OCI-LY3 (cell line): ENCODE measurements around the gene UBE3B.

Experiments used
- H2AFZ ChIP-seq: fragments of 200-600, 300-600 bp; shearing (Covaris generic); 2 replicates; pipeline ENCODE4 v1.6.0; 2014; ENCODE audit warnings: antibody characterized with exemption, low read depth, low read length
- H3K27ac ChIP-seq: fragments of 200-600, 300-600 bp; sonication (generic); 2 replicates; pipeline ENCODE4 v1.5.1; 2014; ENCODE audit warnings: mild to moderate bottlenecking, low read length, moderate library complexity, mixed read lengths
- H3K27me3 ChIP-seq: fragments of 200-600, 300-600 bp; sonication (generic); 2 replicates; pipeline ENCODE4 v1.6.1; 2014; ENCODE audit warnings: low read depth, low read length, mixed read lengths
- H3K36me3 ChIP-seq: fragments of 200-600, 300-600 bp; sonication (generic); replicated peaks from 2 replicates; pipeline ENCODE3; 2014; ENCODE audit warnings: low read depth, low read length, mixed read lengths
- H3K4me1 ChIP-seq: fragments of 300-600, 200-600 bp; sonication (generic); 2 replicates; pipeline ENCODE4 v1.6.1; 2014; ENCODE audit warnings: low read length, mixed read lengths
- H3K4me2 ChIP-seq: fragments of 200-600, 300-600 bp; sonication (generic); 2 replicates; pipeline ENCODE4 v1.6.1; 2014; ENCODE audit warnings: low read length, mixed read lengths
- H3K4me3 ChIP-seq: fragments of 300-600, 200-600 bp; sonication (generic); 2 replicates; pipeline ENCODE4 v1.5.1; 2014; ENCODE audit warnings: antibody characterized with exemption, mild to moderate bottlenecking, low read length, moderate library complexity
- H3K79me2 ChIP-seq: fragments of 300-600, 200-600 bp; shearing (Covaris generic); 2 replicates; pipeline ENCODE4 v1.6.1; 2014; ENCODE audit warnings: mild to moderate bottlenecking, low read length, mixed read lengths
- H3K9ac ChIP-seq: fragments of 300-600, 200-600 bp; shearing (Covaris generic); 2 replicates; pipeline ENCODE4 v1.6.0; 2014; ENCODE audit warnings: mild to moderate bottlenecking, low read length, moderate library complexity
- H3K9me3 ChIP-seq: fragments of 200-600, 300-600 bp; shearing (Covaris generic); 2 replicates; pipeline ENCODE4 v1.6.1; 2014; ENCODE audit warnings: low read length, mixed read lengths; ENCODE audit not compliant: insufficient read depth
- H4K20me1 ChIP-seq: fragments of 200-600, 300-600 bp; sonication (generic); 2 replicates; pipeline ENCODE4 v1.6.1; 2016; ENCODE audit warnings: low read length, mixed read lengths; ENCODE audit not compliant: insufficient read depth
- EZH2phosphoT487 ChIP-seq: fragments of 200-600 bp; shearing (Covaris generic); IDR thresholded peaks from 2 replicates; pipeline ENCODE4 v1.6.1; 2018; ENCODE audit warnings: antibody characterized with exemption, mixed run types, low read depth
- TF ChIP-seq, protein P1 (sequence below): fragments of 200-600, 300-600 bp; sonication (generic); IDR thresholded peaks from 2 replicates; pipeline ENCODE4 v1.5.1; 2014; ENCODE audit warnings: antibody characterized with exemption, low read length, low read depth

Gene UBE3B

DNA sequence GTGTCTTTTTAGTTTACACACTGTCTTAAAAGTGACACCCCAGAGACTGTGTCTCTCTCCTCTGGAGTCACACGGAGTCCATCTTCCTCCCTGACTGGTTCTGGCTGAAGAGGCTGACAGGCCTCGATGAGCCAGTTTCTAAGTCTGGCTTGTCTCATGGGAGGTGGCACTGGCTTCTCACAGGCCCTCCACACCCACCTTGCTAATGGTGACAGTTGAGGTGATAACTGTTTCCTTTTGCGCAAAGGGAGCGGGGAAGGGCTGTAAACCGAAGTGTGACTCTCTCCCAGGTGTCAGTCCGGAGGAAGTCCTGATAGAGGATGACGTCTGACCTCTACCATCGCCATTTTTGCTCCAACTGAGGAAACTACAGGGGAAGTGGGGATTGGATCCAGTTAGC, 30.6 kb upstream of the UBE3B start:
- H3K4me1 ChIP-seq, result no peaks in the 10 kb centered on the region
- no peak overlapping the region for H3K4me2 ChIP-seq
- no peaks in the 10 kb centered on the region for H3K79me2 ChIP-seq
- TF ChIP-seq, protein P1, sequence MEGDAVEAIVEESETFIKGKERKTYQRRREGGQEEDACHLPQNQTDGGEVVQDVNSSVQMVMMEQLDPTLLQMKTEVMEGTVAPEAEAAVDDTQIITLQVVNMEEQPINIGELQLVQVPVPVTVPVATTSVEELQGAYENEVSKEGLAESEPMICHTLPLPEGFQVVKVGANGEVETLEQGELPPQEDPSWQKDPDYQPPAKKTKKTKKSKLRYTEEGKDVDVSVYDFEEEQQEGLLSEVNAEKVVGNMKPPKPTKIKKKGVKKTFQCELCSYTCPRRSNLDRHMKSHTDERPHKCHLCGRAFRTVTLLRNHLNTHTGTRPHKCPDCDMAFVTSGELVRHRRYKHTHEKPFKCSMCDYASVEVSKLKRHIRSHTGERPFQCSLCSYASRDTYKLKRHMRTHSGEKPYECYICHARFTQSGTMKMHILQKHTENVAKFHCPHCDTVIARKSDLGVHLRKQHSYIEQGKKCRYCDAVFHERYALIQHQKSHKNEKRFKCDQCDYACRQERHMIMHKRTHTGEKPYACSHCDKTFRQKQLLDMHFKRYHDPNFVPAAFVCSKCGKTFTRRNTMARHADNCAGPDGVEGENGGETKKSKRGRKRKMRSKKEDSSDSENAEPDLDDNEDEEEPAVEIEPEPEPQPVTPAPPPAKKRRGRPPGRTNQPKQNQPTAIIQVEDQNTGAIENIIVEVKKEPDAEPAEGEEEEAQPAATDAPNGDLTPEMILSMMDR, result no peak
- TF ChIP-seq EZH2phosphoT487, result no peak
- no peaks in the 10 kb centered on the region for H4K20me1 ChIP-seq
- no peak overlapping the region for H3K27ac ChIP-seq
- peaks cover 9% of the 10 kb centered on the region for H3K36me3 ChIP-seq
- no peaks in the 10 kb centered on the region for H3K9me3 ChIP-seq
- H3K9ac ChIP-seq, result no peak overlapping the region
- H2AFZ ChIP-seq, result no peak overlapping the region
- H3K4me3 ChIP-seq, result no peak overlapping the region
- H3K27me3 ChIP-seq, result no peaks in the 10 kb centered on the region

DNA sequence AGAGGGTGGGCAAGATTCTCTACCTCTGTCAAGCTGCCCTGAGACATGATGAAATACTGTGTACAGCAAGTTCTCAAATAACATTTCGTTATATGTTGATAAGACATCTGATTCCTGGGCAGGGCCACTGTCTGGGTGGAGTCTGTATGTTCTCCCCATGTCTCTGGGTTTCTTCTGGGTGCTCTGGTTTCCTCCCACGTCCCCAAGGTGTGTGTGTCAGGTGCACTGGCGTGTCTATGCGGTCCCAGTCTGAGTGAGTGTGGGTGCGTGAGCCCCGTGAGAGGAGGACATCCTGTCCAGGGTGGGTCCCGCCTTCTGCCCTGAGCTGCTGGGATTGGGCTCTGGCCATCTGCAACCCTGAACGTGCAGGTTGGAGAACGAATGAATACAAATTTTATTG, 30.0 kb upstream of the UBE3B start:
- no peak overlapping the region for H3K9ac ChIP-seq
- no peaks in the 10 kb centered on the region for H3K4me1 ChIP-seq
- H3K27ac ChIP-seq, result no peak overlapping the region
- H4K20me1 ChIP-seq, result no peaks in the 10 kb centered on the region
- TF ChIP-seq, protein P1, result no peak
- no peak for TF ChIP-seq EZH2phosphoT487
- no peaks in the 10 kb centered on the region for H3K27me3 ChIP-seq
- H3K4me2 ChIP-seq, result no peak overlapping the region
- H2AFZ ChIP-seq, result no peak overlapping the region
- H3K4me3 ChIP-seq, result no peak overlapping the region
- H3K9me3 ChIP-seq, result no peaks in the 10 kb centered on the region
- peaks cover 12% of the 10 kb centered on the region for H3K36me3 ChIP-seq
- H3K79me2 ChIP-seq, result no peaks in the 10 kb centered on the region

DNA sequence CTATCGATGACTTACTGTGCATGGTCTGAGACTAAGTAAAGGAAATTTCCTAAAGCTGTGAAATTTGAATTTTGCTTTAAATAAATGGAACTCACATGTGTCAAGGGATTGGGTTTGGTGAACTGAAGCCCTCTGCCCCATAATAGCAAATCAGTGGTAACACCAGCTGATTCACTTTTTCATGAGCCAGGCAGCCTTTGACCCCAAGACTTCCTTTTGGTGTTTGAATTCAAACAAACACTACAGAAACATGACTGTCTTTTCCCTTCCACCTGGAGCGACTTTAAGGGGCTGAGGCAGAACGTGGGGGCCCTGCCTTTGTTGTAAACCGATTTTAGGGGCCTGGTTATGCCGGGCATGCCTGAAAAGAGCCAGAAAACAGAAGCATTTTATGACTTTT, 29.2 kb upstream of the UBE3B start:
- no peaks in the 10 kb centered on the region for H3K79me2 ChIP-seq
- no peaks in the 10 kb centered on the region for H3K27me3 ChIP-seq
- no peak for TF ChIP-seq EZH2phosphoT487
- TF ChIP-seq, protein P1, result no peak
- H4K20me1 ChIP-seq, result no peaks in the 10 kb centered on the region
- H3K4me2 ChIP-seq, result no peak overlapping the region
- H3K9ac ChIP-seq, result no peak overlapping the region
- no peak overlapping the region for H3K27ac ChIP-seq
- peaks cover 12% of the 10 kb centered on the region for H3K36me3 ChIP-seq
- H3K9me3 ChIP-seq, result no peaks in the 10 kb centered on the region
- H2AFZ ChIP-seq, result no peak overlapping the region
- no peaks in the 10 kb centered on the region for H3K4me1 ChIP-seq
- H3K4me3 ChIP-seq, result no peak overlapping the region

DNA sequence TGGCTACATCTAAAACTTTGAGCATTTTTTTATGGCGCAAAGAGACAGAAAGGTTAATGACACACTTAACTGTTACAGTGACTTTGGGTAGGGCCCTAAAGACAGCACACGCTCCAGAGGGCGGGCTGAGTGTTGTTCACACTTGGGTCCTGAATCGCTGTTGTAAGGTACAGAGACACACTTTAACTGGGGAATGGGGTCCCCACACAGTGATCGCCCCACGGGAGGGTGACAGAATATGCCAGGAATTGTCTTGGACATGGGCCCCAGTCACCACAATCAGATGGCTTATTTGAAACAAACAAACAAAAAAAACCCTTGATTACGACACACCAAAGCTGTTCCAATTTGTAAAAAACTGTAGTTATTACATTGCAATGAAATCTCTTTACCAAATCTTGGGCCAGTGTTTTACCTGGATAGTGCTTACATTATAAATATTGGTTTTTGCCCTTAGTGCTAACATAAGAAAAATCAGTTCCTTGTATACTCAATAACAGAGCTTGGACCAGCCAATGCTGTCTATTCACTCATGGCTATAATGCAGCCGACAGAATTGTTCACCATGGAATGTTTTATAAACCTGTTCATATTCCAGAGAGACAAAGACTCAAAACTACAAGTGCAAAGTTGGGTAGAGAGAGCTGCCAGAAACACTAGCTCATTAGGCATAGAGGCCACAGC, 28.6 kb upstream of the UBE3B start:
- TF ChIP-seq, protein P1, result no peak
- TF ChIP-seq EZH2phosphoT487, result no peak
- H4K20me1 ChIP-seq, result no peaks in the 10 kb centered on the region

More for the DNA sequence above, 28.6 kb upstream of the UBE3B start:
- Histone ChIP-seq H3K79me2 (no peaks in the 10 kb centered on the region), H3K27me3 (no peaks in the 10 kb centered on the region), H3K9ac (no peak overlapping the region), H3K36me3 (peaks cover 16% of the 10 kb centered on the region), H3K27ac (no peak overlapping the region), H3K4me2 (no peak overlapping the region), H3K4me1 (no peaks in the 10 kb centered on the region), H3K4me3 (no peak overlapping the region), H2AFZ (no peak overlapping the region), H3K9me3 (no peaks in the 10 kb centered on the region)
